ENCODE results near the gene RAPGEF2.
"Not testable (repeated sequence)": the region's sequence is repeated elsewhere in the genome, so short reads cannot be mapped to it uniquely, and the experiment has no call there.

Gene RAPGEF2

DNA sequence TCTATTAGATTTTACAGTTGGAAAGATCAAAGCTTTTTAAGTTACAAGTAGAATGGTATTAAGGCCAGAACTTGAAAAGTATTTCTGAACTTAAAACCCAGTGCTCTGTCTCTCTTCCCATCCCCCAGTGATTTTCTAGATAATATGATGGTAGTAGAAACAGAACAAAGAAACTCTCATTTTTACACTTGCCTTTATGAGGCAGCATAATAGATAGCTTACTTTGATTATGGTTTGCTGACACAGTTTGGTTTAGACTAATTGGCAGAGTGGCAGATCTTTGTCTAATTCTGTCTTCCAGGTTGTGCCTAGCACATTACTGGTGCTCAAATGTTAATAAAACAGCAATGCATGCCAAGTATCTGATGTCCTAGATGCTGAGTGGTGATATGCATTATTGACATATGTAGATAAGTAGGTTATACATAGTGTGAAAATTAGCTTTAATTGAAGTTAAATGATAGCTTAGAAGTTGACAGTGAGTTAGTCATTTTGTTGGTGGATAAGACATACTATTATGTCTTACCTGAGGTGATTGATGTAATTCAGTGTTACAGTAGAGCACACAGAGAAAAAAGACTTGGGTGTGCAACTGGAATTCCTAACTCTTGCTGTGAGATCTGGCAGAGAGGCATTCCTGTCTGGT lies 4.3 kb upstream of the RAPGEF2 start:
- in situ Hi-C loops (cut with HindIII; ENCODE audit: low sequenced_read_pairs) = no loop called here

DNA sequence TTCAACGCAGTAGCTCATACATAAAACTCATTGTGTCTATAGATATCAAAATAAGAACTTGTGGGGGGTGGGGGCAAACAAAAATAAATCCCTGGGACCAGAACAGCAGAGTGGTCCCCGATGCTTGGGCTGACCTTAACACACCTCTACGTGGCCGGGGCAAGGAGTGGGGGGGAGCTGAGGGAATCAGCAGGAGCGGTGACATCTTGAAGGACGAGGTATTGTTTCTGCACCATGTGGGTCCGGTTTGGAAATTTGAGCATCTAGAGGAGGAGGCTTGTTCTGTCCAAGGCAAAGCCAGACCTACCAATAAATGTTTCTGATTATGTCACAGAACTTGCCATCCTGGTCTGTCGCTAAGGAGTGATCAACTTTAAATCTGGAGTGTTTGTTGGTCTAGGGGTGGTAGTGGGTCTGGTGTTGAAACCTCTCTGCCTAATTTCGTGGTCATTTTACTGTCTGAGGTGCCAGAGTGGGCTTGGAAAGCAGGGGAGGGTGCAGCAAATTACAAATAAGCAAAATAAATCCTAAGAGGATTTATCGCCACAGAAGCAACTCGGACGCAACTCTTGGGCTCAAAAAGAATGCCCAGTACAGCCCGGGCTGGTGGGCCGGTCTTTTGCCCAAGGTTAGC lies 774 bp upstream of the RAPGEF2 start:
- in situ Hi-C loops (cut with HindIII; ENCODE audit: low sequenced_read_pairs) = no loop called here

DNA sequence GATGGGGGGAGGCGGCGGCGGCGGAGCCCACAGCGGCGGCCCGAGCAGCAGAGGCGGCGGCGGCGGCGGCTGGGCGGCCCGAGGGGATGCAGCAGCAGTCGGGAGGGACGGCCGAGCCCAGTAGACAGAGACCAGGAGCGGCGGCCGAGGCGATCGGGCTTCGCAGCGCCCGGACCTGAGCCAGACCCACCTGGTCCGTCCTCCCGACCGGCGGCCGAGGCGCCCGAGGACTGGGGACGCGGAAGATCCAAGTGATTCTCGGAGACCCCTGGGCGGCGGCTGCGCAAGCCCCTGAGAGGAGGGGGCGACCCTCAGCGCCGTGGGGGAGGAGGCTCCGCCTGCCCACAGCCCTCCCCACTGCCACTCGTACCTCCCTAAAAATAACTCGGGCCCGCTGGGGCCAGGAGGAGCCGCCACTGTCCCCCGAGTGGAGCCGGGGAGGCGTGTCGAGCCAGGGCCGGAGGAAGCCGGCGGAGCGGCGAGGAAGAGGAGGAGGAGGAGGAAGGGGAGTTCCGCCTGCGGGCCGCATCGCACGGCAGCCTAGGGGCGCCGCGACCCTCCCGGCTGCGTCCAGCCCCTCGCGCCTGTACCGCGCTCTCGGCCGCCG lies 608 bp downstream of the RAPGEF2 start:
- in situ Hi-C loops (cut with HindIII; ENCODE audit: low sequenced_read_pairs) = no loop called here

DNA sequence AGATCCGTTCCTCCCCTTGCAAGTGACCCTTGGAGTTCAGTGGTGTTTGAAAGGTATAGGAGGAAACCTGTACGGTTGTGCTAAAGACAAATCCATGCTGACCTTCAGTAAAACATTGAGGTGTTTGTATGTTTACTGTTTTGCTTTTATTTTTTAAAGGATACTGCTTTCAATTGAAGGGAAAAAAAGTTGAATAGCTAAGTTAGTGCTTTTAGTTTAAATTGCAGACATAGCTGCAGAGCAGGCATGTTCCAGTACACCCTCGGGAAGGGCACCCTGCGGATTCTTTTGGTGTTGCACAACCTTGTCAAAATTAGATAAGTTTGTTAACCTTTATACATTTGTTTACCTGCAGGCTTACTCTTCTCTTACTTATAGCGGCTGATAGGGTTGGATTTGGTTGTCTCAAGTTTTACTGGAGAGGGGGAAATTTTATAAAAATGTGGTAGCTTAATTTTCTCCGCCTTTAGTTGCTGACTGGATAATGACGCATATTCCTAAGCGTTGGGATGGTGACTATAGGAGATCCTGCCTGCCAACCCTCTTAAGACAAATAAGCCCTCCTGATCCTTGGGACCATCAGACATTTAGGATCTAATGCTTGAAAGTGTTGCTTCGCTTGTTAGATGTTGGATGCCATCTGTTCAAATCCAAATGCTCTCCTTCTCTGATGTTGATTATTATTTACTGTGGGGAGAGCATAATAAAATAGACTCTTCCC lies 2.0 kb downstream of the RAPGEF2 start:
- in situ Hi-C loops (cut with HindIII; ENCODE audit: low sequenced_read_pairs) = no loop called here

DNA sequence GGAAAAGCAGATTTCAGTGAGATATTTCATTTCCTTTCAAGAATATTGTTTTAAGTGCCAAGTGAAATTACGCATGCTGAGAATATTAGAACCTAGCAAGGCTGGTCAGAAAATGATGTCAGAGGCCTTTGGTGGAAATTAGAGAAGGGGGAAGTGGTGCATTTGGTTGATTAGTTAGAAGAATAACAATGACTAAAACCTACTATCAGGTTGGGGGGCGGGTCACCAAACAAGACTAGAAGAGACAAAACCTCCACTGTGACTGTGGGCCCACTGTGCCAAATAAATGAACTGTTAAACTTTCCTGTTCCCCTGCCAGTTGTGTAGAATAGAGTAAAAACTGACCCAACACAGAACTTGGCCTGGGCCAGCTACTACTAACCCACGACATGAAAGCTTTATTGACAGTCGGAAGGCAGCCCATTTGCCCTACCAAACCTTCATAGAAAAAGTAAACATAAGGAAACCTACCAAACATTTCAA lies 2.9 kb downstream of the RAPGEF2 start:
- in situ Hi-C loops (cut with HindIII; ENCODE audit: low sequenced_read_pairs) = no loop called here

DNA sequence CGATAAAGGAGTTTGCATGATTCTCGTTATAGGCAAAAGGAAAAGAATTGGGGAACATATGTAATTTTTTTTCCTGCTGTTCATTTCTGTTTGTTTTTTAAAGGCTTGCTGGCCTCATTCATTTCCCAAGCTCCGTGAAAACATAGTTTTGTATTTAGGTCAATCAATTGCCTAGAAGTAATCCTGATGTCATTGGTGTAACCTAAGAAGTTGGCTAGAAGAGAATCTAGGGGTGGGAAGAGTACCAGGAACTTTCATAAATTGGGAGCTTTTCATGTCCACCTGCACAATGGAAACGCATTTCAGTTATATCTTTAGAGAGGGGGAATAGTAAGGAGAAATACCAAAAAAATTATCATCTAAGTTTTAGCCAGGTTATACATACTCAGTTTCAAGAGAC lies 3.8 kb downstream of the RAPGEF2 start:
- in situ Hi-C loops (cut with HindIII; ENCODE audit: low sequenced_read_pairs) = no loop called here

DNA sequence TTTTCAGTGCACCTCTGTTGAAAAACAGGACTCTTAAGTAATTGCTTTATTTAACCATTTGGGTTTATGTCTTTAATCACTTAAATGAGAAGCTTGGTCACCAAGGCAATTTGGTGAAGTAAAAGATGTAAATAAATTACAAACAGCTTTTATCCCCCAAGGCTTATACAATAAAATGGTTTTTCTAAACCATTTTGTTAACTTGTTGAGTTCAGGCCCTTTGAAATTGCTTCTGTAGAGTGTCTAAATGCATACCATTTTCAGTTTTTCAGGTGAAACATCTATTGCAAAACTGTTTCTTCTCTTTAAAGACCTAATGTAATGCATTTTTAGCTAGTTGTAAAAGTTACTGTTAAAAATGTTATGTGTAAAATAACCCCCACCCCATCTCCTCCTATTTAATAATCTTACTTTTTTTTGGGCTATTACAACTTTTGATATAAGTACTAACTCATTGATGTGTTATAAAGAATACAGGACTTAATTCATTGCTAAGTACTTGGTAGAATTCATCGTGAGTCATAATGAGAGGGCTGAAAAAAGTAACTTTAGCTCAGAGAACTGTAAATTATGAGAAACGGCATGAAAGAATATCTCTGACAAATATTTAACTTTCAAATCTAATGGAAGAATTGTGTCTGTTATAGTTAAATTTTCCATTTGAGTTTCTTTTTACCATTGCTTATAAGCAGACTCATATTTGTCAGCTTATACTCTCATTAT lies 4.5 kb downstream of the RAPGEF2 start:
- in situ Hi-C loops (cut with HindIII; ENCODE audit: low sequenced_read_pairs) = no loop called here

DNA sequence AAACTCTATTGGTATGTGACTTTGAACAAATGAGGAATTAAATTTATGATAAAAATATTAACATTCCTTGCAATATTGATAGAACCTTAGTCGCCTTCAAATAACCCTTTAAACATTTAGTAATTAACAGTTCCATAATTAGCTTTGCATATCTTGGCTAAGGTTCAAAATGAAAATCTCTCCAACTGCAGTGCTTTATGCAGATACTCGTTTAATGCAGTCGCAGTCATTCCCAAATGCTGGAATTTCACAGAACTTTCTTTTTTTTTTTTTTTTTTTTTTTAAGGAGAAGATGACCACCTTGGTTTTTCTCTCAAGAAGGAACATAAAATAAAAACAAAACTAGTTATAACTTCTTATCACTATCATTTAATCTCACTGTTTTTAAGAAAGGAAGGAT lies 5.2 kb downstream of the RAPGEF2 start:
- in situ Hi-C loops (cut with HindIII; ENCODE audit: low sequenced_read_pairs) = no loop called here

DNA sequence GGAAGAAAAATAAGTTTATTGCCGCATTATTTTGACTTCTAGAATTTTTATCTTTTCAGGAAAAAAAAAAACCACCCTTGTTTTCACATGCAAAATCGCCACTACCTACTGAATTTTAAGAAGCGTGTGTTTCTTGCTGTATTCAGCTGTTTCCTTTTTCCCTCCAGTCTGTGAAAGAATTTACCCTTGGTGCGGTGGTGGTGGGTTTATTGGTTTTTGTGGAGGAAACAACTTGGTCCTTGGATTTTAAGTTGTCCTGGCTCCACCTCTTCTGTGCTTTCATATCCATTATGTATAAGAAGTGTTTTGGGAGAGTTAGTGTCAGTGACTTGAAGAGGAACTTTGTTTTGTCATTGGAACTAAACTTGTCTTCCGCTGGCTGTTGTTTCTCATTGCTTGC lies 8.1 kb downstream of the RAPGEF2 start:
- in situ Hi-C loops (cut with HindIII; ENCODE audit: low sequenced_read_pairs) = no loop called here

DNA sequence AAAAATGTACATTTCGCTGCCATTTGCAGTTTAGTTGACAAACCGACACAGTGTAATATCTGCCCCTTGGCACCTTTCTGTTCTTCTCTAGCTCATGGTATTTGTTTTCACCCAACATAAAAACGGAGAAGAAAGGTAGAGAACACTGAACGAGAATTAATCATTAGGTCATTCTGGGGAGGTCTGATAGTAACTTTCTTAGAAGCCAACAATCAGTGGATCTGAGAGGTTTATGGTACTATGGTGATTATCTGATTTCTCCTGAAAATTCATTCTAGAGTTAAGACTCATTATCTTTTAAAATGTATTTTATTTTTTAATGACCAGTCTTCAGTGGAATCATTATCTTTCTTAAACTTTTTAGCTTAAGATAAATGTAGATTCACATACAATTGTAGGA lies 8.5 kb downstream of the RAPGEF2 start:
- in situ Hi-C loops (cut with HindIII; ENCODE audit: low sequenced_read_pairs) = no loop called here

DNA sequence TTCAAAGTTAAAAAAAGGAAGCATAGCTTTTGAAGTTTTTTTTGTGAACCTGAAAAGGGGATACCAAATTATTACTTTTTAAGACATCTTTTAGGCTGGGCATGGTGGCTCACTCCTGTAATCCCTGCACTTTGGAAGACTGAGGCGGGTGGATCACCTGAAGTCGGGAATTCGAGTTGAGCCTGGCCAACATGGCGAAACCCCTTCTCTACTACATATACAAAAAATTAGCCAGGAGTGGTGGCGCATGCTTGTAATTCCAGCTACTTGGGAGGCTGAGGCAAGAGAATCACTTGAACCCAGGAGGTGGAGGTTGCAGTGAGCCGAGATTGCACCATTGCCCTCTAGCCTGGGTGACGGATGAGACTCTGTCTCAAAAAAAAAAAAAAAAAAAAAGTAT lies 10.5 kb downstream of the RAPGEF2 start:
- in situ Hi-C loops (cut with HindIII; ENCODE audit: low sequenced_read_pairs) = not testable (repeated sequence)

DNA sequence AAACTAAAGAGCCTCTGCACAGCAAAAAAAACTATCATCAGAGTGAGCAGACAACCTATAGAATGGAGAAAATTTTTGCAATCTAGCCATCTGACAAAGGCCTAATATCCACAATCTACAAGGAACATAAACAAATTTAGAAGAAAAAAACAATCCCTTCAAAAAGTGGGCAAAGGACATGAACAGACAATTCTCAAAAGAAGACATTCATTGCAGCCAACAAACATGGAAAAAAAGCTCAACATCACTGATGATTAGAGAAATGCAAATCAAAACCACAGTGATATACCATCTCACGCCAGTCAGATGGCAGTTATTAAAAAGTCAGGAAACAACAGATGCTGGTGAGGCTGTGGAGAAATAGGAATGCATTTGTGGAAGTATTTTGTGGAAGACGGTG lies 13.2 kb downstream of the RAPGEF2 start:
- in situ Hi-C loops (cut with HindIII; ENCODE audit: low sequenced_read_pairs) = not testable (repeated sequence)

DNA sequence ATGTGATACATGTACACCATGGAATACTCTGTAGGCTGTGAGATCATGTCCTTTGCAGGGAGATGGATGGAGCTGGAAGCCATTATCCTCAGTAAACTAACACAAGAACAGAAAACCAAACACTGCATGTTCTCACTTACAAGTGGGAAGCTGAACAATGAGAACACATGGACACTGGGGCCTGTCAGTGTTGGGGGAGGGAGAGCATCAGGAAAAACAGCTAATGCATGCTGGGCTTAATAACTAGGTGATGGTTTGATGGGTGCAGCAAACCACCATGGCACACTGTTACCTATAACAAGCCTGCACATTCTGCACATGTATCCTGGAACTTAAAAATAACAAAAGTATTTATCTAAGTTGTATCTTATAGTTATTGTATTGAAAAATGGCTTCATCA lies 13.8 kb downstream of the RAPGEF2 start:
- in situ Hi-C loops (cut with HindIII; ENCODE audit: low sequenced_read_pairs) = not testable (repeated sequence)

DNA sequence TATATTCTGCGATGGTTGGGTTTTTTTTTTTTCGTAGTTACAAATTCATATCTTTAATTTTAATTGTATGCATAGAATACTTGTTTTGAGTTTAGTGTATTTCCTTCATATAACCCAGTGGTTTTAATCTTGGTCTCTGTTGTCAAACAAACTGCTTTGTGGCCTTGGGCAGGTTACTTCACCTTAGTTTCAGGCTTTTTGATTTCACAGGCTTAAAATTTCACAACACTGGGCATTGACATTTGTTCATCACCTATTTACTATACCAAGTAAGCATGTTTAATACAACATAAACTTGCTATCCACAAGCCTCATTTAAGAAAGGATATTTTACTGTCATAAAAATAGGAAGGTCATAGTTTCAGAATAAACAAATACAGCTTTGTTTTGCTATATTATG lies 14.7 kb downstream of the RAPGEF2 start:
- in situ Hi-C loops (cut with HindIII; ENCODE audit: low sequenced_read_pairs) = no loop called here

DNA sequence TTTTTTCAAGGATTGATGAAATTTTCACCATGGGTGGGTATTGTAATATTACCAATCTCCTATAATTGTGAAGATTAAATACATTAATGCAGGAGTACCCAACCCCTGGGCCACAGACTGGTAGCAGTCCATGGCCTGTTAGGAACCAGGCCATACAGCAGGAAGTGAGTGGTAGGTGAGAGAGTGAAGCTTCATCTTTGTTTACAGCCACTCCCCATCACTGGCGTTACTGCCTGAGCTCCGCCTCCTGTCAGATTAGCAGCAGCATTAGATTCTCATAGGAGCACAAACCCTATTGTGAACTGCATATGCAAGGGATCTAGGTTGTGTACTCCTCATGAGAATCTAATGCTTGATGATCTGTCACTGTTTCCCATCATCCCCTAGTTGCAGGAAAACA lies 15.1 kb downstream of the RAPGEF2 start:
- in situ Hi-C loops (cut with HindIII; ENCODE audit: low sequenced_read_pairs) = no loop called here

DNA sequence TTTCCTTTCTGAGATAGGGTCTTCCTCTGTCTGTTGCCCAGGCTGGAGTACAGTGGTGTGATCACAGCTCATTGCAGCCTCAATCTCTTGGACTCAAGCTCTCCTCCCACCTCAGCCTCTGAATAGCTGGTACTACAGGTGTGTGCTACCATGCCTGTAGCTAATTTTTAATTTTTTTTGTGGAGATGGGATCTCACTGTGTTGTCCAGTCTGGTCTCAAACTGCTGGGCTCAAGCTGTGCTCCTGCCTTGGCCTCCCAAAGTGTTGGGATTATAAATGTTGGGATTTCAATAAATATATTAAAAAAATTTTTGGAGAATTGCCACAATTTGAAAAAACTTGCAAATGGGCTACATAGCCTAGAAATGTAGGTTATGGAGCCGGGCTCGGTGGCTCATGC lies 18.5 kb downstream of the RAPGEF2 start:
- in situ Hi-C loops (cut with HindIII; ENCODE audit: low sequenced_read_pairs) = no loop called here

DNA sequence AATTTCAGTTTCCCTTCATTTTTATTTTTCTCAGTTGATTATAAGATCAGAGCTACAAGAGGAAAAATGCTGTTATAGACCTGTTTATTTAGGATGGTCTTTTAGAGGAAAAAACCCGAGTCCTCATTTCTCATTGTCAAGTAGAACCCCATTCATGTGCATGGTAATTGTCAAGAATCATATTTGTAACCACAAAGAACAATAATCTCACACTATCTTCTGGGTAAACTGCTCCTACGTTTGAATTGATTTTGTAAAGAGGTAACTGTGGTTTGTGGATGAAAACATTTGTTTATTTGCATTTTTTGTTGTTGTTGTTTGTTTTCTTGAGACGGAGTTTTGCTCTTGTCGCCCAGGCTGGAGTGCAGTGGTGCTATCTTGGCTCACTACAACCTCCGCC lies 23.8 kb downstream of the RAPGEF2 start:
- in situ Hi-C loops (cut with HindIII; ENCODE audit: low sequenced_read_pairs) = no loop called here

DNA sequence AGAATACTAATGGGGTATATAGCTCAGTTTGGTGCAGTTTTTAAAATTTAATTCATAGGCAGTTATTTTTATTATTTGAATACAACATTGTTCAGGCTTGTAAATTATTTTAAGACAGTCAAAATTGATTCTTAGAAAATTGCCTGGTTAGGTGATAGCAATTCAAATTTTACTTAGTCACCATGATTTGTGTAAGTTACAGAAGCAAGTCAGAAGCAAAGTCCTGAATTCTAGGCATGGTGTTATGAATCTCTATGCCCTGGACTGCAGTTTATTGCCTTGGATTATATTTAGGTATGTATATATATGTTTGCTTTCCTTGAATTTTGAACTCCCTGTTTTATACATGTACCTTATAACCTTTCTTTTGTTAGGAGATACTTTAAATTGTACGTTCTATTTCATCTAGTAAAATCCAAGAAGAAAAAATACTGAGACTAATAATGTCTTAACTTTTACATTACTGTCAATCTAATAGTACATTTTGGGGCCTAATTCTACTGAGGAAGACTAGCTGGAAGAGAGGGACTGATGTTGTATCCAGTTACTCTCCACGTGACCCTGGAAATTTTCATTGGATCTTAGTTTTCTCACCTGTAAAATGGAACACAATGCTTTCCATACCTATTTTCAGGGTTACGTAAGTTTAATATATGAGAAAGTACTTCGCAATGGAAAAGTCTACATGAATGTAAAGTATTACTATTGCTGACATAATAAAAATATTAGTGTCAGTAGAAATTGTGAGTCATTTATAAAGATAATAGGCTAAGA lies 25.1 kb downstream of the RAPGEF2 start:
- in situ Hi-C loops (cut with HindIII; ENCODE audit: low sequenced_read_pairs) = no loop called here

DNA sequence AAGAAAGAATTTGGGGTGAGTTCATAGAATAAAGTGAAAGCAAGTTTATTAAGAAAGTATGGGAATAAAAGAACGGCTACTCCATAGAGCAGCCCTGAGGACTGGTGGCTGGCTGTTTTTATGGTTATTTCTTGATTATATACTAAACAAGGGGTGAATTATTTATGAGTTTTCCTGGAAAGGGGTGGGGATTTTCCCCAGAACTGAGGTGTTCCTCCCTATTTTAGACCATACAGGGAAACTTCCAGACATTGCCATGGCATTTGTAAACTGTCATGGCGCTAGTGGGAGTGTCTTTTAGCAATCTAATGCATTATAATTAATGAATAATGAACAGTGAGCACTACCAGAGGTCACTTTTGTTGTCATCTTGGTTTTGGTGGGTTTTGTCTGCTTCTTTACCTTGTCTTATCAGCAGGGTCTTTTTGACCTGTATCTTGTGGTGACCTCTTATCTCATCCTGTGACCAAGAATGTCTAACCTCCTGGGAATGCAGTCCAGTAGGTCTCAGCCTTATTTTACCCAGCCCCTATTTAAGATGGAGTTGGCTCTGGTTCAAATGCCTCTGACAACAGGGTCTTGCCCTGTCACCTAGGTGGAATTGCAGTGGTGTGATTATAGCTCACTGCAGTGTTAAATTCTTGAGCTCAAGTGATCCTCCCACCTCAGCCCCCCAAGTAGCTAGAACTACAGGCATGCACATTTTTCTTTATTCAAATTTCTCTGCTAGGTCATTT lies 27.1 kb downstream of the RAPGEF2 start:
- in situ Hi-C loops (cut with HindIII; ENCODE audit: low sequenced_read_pairs) = no loop called here

DNA sequence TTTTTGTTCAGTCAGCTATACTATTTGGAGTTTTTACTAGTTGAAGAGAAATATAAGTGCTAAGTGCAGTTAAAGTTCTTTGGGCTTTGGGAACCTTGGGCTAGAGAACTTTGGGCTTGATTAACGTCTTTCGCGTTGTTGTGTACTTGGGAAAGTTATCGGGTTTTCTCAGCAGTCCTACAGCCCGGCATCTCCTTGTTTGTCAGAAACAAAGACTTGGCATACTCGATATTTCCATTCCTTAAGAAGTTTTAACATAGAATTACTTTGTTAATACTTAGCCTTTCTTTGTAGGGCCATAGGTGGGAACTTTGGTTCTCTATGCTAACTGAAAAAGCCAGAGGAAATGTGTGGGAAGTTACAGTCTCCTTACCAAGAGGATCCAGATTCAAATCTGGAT lies 28.7 kb downstream of the RAPGEF2 start:
- in situ Hi-C loops (cut with HindIII; ENCODE audit: low sequenced_read_pairs) = no loop called here
